ENCODE results near the gene CDH6. TPM values are rescaled to one million over a fixed set of nuclear protein-coding genes. Genes with fewer than 3 reads are reported as not detected.

Gene CDH6
- total and polyA plus RNA-seq, 10 of the 15 experiments (the other 5 are each of a cell fraction or from before 2014, with no cell fraction given) = 0.01 TPM; not detected in 9

- no peak for TF ChIP-seq FOXK2 (IDR thresholded peaks at IDR 0.05)
- TF ChIP-seq RBBP5 (conservative IDR thresholded peaks at IDR 0.05) = no peak
Measured at GRCh38 chr5:31319335-31319734, 125.8 kb downstream of the CDH6 start (continued).

- ChIA-PET SMC1A (ENCODE audit: uncharacterized antibody, unreplicated experiment) (interaction anchor here (1.0 kb wide), 1 partner anchor 9 kb away, joined by 3 read pairs; no protein-coding TSS in a partner anchor), POLR2A (no interaction called here), CTCF (no interaction called here), RAD21 (ENCODE audit: unreplicated experiment) (no interaction called here)
- no peak overlapping the region for H3K27ac ChIP-seq (ENCODE audit: control insufficient read depth, insufficient read depth)
- no TSS peak for BruUV-seq (replicated peaks)
- H3K36me3 ChIP-seq (ENCODE audit: control insufficient read depth in 2 of 2, insufficient read depth in 2 of 2, low read length in 1 of 2) = no peaks in the 10 kb centered on the region
- no peak overlapping the region for H2AFZ ChIP-seq (ENCODE audit: control insufficient read depth, low read depth, low read length)
- no peaks in the 10 kb centered on the region; a peak in 1 of 4 replicates for H3K27me3 ChIP-seq (replicated peaks in 1 of 2; ENCODE audit: control insufficient read depth in 2 of 2, insufficient read depth in 2 of 2, low read length in 1 of 2)
- no peaks in the 10 kb centered on the region for H3K4me1 ChIP-seq (ENCODE audit: control insufficient read depth, insufficient read depth, low read length)
- H4K20me1 ChIP-seq (ENCODE audit: control insufficient read depth, insufficient read depth) = no peaks in the 10 kb centered on the region
- 61% methylated on average over 18 of the region's 18 CpGs for WGBS (ENCODE audit: insufficient coverage, insufficient replicate concordance, low lambda C conversion rate, missing lambda C conversion rate)
- no peaks in the 10 kb centered on the region for H3K9me3 ChIP-seq (replicated peaks; ENCODE audit: control insufficient read depth, insufficient read depth, low read length)
- H3K4me2 ChIP-seq (ENCODE audit: control insufficient read depth, insufficient read depth) = no peak overlapping the region
- in situ Hi-C loops (cut with MboI) = no loop called here
- H3K79me2 ChIP-seq (ENCODE audit: control insufficient read depth, insufficient read depth, low read length) = no peaks in the 10 kb centered on the region
- DNase-seq (ENCODE audit: low read depth, low spot score) = no peak
- TF ChIP-seq RB1 (IDR thresholded peaks at IDR 0.05; ENCODE audit: borderline replicate concordance) (no peak), ZBTB40 (IDR thresholded peaks at IDR 0.05; ENCODE audit: borderline replicate concordance) (no peak), TARDBP (IDR thresholded peaks at IDR 0.05; ENCODE audit: borderline replicate concordance) (no peak), ZNF622 (IDR thresholded peaks at IDR 0.05) (no peak), ETV6 (conservative IDR thresholded peaks at IDR 0.05 in 1 of 2, IDR thresholded peaks at IDR 0.05 in 1 of 2; ENCODE audit: borderline replicate concordance in 1 of 2, low read depth in 1 of 2) (no peak), TAF1 (IDR thresholded peaks at IDR 0.05; ENCODE audit: borderline replicate concordance, low read depth, low read length) (no peak), SKIL (IDR thresholded peaks at IDR 0.05; ENCODE audit: low read depth, poor library complexity, severe bottlenecking) (no peak), PKNOX1 (IDR thresholded peaks at IDR 0.05) (no peak), TCF12 (IDR thresholded peaks at IDR 0.05; ENCODE audit: low read depth, low read length) (no peak)
- no peak for FAIRE-seq
- ATAC-seq = no peak
- H3K9ac ChIP-seq (ENCODE audit: control insufficient read depth, insufficient read depth, low read length) = no peak overlapping the region
- intact Hi-C loops (cut with micrococcal nuclease; ENCODE audit: unreplicated experiment) = no loop called here
- H3K4me3 ChIP-seq = no peak overlapping the region
Measured at GRCh38 chr5:31322946-31323345, 129.5 kb downstream of the CDH6 start.
